Astrocyte (in vitro differentiated cells and primary cell): ENCODE results near the gene CCDC177.

Source experiments
- EZH2 ChIP-seq: IDR thresholded peaks from 2 replicates; pipeline ENCODE4 v1.6.1; 2012; ENCODE audit warnings: mild to moderate bottlenecking, low read length, inconsistent platforms; ENCODE audit not compliant: insufficient read depth
- TF ChIP-seq, protein P1 (sequence below): IDR thresholded peaks from 2 replicates; pipeline ENCODE4 v1.5.1; 2011; ENCODE audit warnings: low read depth, mild to moderate bottlenecking, inconsistent platforms, low read length, moderate library complexity; ENCODE audit not compliant: insufficient read depth

DNA sequence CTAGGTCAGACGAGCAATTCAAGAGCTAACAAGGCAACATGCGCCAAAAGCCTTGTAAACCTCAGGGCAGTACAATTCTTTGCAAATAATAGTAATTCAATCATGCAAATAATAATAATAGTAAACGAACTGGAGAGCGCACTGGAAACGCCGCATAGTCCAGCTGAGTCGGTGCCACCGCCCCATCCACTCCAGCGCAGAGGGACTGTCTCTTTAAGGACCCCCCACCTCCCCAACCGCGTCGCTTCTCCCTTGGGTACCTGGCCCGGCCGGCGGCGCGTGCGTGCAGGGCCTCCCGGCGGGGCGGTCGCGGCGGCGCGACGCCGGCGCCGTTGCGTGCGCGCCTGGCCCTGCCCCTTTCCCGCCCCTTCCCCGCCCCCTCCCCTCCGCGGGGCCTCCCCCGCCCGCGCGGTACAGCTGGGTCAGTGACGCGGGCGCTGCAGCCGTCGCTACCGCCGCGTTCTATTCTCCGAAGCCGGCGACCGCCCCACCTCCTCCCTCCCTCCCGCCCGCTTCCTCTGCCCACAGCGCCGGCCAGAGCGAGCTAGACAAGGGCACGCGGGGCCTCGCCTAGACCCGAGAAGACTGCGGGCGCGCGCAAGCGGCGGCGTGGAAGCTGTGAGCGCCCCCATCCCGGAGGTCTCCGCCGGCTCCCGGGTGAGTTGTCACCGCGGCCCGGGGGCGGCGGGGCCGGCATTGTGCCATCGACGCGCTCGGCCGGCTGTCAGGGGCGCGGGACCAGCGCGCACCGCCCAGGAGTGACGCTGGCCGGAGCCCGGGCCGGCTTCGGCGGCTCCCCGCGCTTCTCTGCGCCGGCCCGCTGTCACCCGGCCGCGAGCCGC, 36.7 kb upstream of the CCDC177 start, which contains the start of gene SUSD6:
- no peak for TF ChIP-seq EZH2
- TF ChIP-seq, protein P1, sequence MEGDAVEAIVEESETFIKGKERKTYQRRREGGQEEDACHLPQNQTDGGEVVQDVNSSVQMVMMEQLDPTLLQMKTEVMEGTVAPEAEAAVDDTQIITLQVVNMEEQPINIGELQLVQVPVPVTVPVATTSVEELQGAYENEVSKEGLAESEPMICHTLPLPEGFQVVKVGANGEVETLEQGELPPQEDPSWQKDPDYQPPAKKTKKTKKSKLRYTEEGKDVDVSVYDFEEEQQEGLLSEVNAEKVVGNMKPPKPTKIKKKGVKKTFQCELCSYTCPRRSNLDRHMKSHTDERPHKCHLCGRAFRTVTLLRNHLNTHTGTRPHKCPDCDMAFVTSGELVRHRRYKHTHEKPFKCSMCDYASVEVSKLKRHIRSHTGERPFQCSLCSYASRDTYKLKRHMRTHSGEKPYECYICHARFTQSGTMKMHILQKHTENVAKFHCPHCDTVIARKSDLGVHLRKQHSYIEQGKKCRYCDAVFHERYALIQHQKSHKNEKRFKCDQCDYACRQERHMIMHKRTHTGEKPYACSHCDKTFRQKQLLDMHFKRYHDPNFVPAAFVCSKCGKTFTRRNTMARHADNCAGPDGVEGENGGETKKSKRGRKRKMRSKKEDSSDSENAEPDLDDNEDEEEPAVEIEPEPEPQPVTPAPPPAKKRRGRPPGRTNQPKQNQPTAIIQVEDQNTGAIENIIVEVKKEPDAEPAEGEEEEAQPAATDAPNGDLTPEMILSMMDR: no peak
